GM06990 (cell line): ENCODE results near the gene KSR1.

Experiments used
- DNase-seq: peaks from one replicate; pipeline ENCODE4 v3.0.0-alpha.2; 2011; ENCODE audit not compliant: insufficient read length; ENCODE audit errors: extremely low read depth
- H3K27me3 ChIP-seq: replicated peaks from 2 replicates; pipeline ENCODE4 v1.6.0; 2011; ENCODE audit warnings: low read length; ENCODE audit not compliant: control insufficient read depth, insufficient read depth
- H3K36me3 ChIP-seq: 2 replicates; pipeline ENCODE4 v1.5.1; 2011; ENCODE audit warnings: low read length; ENCODE audit not compliant: control insufficient read depth, insufficient read depth
- H3K4me3 ChIP-seq: replicated peaks from 2 replicates; pipeline ENCODE4 v1.5.1; 2011; ENCODE audit warnings: low read depth, mild to moderate bottlenecking, control low read depth, low read length
- TF ChIP-seq, protein P1 (sequence below): IDR thresholded peaks from 2 replicates; pipeline ENCODE4 v1.5.1; 2011; ENCODE audit warnings: low read length, control low read depth, mild to moderate bottlenecking, inconsistent platforms; ENCODE audit not compliant: insufficient read depth, poor library complexity, severe bottlenecking

The KSR1 gene

DNA sequence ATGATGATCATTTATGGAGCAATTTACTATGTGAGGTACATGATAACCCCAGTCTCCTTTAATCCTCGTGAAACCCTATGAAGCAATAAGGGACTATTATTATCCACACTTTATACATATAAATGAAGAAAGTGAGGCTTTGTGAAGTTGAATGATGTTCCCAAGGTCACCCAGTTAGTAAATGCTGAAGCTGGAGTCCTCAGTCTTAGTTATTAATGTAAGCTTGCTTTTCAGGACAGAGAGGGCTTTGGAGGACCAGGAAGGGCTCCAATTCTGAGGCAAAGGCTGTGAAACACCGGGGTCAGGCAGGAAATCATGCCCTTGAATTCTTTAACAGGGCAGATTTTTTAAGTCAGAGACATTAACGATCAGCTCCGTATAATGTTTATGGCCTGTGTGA, 36.8 kb downstream of the KSR1 start:
- no peak for DNase-seq
- TF ChIP-seq, protein P1, sequence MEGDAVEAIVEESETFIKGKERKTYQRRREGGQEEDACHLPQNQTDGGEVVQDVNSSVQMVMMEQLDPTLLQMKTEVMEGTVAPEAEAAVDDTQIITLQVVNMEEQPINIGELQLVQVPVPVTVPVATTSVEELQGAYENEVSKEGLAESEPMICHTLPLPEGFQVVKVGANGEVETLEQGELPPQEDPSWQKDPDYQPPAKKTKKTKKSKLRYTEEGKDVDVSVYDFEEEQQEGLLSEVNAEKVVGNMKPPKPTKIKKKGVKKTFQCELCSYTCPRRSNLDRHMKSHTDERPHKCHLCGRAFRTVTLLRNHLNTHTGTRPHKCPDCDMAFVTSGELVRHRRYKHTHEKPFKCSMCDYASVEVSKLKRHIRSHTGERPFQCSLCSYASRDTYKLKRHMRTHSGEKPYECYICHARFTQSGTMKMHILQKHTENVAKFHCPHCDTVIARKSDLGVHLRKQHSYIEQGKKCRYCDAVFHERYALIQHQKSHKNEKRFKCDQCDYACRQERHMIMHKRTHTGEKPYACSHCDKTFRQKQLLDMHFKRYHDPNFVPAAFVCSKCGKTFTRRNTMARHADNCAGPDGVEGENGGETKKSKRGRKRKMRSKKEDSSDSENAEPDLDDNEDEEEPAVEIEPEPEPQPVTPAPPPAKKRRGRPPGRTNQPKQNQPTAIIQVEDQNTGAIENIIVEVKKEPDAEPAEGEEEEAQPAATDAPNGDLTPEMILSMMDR: no peak
- Histone ChIP-seq H3K4me3 (no peak overlapping the region), H3K36me3 (peaks cover 3% of the 10 kb centered on the region), H3K27me3 (no peaks in the 10 kb centered on the region)

DNA sequence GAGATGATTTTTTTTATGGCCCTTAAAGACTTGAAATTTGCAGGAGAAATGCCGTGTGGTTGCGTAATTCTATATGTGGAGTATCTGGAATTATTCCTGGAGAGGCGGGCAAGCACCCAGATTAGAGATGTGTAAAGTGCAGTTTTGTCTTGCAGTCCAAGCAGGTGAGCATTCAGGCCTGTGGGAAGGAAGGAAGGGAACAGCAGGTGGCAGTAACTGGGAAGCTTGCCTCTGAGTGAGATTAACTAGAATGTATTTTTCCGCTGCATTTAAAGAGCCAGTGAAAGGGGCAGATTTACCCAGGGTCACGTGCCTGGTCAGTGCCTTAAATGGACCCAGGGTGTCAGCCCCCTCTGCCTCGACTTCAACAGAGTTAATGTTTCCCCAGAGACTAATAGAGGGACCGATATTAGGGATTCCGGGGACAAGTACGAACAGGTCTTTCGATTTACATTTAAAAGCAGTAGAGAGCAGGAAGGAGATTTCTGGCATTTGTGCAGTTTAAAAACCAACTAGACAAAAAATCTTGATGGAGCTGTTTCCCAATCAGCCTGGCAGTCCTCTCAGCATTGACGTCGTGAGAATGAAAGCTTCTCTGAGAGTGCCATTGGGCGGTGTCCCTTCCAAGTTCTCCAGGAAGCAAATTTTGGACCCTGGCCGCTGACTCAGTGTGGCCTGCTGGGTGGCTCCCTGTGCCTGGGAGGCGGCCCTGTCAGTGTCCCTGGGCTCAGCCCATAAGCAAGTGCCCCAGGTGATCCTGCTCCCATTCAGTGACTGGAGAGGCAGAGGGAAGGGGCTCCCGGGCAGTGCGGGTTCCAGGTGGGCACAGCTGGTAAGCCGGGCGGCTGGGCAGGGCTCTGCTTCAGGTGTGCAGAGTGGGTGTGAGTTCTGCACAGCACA, 38.2 kb downstream of the KSR1 start:
- no peak for DNase-seq
- no peak overlapping the region for H3K4me3 ChIP-seq

DNA sequence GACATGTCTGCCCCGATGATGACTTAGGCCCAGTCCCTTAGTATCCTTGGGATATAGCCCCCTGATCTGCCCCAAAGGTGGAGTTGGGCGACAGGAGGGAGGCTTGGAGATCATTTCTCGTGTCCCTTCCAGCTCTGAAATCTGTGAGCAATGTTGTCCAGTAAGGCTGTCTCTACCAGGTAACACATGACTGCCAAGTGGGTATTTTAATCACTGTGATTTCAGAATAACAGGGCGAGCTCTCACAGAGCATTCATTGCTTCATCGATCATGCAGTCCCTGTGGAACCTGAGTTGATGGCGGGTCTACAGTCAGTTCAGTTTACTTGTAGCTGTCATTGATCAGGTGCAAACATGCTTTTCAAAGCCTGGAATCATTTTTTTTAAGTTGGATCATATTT, 39.2 kb downstream of the KSR1 start:
- DNase-seq: no peak
- TF ChIP-seq, protein P1: no peak
- H3K4me3 ChIP-seq: no peak overlapping the region
- H3K36me3 ChIP-seq: peaks cover 2% of the 10 kb centered on the region
- no peaks in the 10 kb centered on the region for H3K27me3 ChIP-seq

More for the DNA sequence above, 38.2 kb downstream of the KSR1 start:
- TF ChIP-seq, protein P1: no peak
- Histone ChIP-seq H3K27me3 (no peaks in the 10 kb centered on the region), H3K36me3 (no peaks in the 10 kb centered on the region)

DNA sequence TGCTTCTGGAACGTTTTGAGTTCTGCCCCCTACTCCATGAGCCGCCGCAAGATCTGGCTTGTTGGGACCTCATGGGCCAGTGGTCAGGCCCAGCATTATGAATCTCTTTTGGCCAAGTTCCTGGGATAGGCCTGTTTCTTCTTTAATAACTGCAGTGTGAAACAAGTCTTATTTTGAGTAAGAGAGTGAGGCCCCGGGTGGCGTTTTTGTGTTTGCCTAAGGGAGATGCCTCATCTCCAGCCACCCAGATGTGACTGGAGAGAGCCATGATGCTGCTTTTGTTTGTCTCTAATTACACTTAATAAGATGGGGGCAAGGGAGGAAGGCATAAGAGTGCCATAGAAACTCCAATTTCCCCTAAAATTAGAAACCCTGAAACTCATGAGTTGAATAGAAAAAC, 39.8 kb downstream of the KSR1 start:
- TF ChIP-seq, protein P1: no peak
- DNase-seq: no peak
- Histone ChIP-seq H3K4me3 (no peak overlapping the region; the same call in none of the 2 replicates), H3K36me3 (peaks cover 2% of the 10 kb centered on the region), H3K27me3 (no peaks in the 10 kb centered on the region)

DNA sequence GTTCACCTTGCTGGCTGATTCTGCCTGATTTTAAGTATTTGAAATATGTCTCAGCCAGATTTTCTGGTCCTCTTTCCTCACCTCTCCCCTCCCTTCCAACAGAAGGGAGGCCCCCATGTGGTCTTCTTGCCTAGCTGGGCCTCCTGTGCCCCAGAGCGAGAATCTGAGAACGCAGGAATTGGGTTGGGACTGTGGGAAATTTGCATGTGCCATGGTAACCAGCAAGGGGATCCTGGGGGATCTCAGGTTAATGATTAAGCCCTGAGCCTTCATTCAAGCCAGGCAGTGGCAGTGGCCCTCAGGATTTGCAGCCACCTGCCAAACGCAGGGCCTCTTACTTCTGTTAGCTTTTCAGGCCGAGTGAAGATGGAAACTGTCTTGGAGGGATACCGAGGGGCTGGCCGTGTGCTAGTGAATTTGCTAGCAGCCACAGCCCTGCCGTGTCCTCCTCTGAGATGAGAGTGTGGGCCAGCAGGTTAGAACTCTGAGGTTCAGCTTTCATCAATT, 40.2 kb downstream of the KSR1 start:
- H3K36me3 ChIP-seq: peaks cover 2% of the 10 kb centered on the region
- H3K4me3 ChIP-seq: peak overlapping the region; percentile 25; the same call in 1 of the 2 replicates
- TF ChIP-seq, protein P1: no peak
- H3K27me3 ChIP-seq: no peaks in the 10 kb centered on the region
- no peak for DNase-seq
